Ishikawa (cell line): ENCODE data around the gene GAS6.

ENCODE experiments used
- CEBPB ChIP-seq: IDR thresholded peaks from 2 replicates; pipeline ENCODE4 v1.6.1; 2012
- CREB1 ChIP-seq: IDR thresholded peaks from 2 replicates; pipeline ENCODE4 v1.6.1; 2012; ENCODE audit warnings: low read depth
- EGR1 ChIP-seq: IDR thresholded peaks from 2 replicates; pipeline ENCODE4 v1.6.1; 2012
- EP300 ChIP-seq: IDR thresholded peaks from 2 replicates; pipeline ENCODE4 v1.6.1; 2012; ENCODE audit warnings: borderline replicate concordance
- FOXM1 ChIP-seq: IDR thresholded peaks from 2 replicates; pipeline ENCODE4 v1.6.1; 2012; ENCODE audit warnings: low read depth, borderline replicate concordance
- MAX ChIP-seq: IDR thresholded peaks from 2 replicates; pipeline ENCODE4 v1.6.1; 2012
- NFIC ChIP-seq: IDR thresholded peaks from 2 replicates; pipeline ENCODE4 v1.6.1; 2012
- RAD21 ChIP-seq: IDR thresholded peaks from 2 replicates; pipeline ENCODE4 v1.6.1; 2012; ENCODE audit warnings: low read depth
- REST ChIP-seq: IDR thresholded peaks from 2 replicates; pipeline ENCODE4 v1.6.1; 2012; ENCODE audit warnings: low read depth, mild to moderate bottlenecking
- TAF1 ChIP-seq: IDR thresholded peaks from 2 replicates; pipeline ENCODE4 v1.6.1; 2012; ENCODE audit warnings: low read depth, mild to moderate bottlenecking
- TCF12 ChIP-seq: IDR thresholded peaks from 2 replicates; pipeline ENCODE4 v1.6.1; 2012; ENCODE audit warnings: low read depth
- TEAD4 ChIP-seq: IDR thresholded peaks from 2 replicates; pipeline ENCODE4 v1.6.1; 2012
- USF1 ChIP-seq: IDR thresholded peaks from 2 replicates; pipeline ENCODE4 v1.6.1; 2012
- YY1 ChIP-seq: IDR thresholded peaks from 2 replicates; pipeline ENCODE4 v1.6.1; 2012; ENCODE audit warnings: low read depth
- ZBTB7A ChIP-seq: IDR thresholded peaks from 2 replicates; pipeline ENCODE4 v1.6.1; 2012; ENCODE audit warnings: low read depth

Gene GAS6

GRCh38 chr13:113774177-113775107 is 89.4 kb downstream of the GAS6 start:
- TF ChIP-seq CREB1 (no peak), TAF1 (no peak), RAD21 (no peak), ZBTB7A (no peak), FOXM1 (no peak), EP300 (no peak)

- TF ChIP-seq EP300, result no peak
- TF ChIP-seq NFIC, result no peak
- TF ChIP-seq CREB1, result no peak
- TF ChIP-seq YY1, result no peak
- TF ChIP-seq RAD21, result no peak
- no peak for TF ChIP-seq MAX
- no peak for TF ChIP-seq TCF12
- no peak for TF ChIP-seq USF1
- TF ChIP-seq TEAD4, result no peak
- no peak for TF ChIP-seq ZBTB7A
- TF ChIP-seq FOXM1, result no peak
- no peak for TF ChIP-seq EGR1
These were observed 92.1 kb downstream of the GAS6 start for GRCh38 chr13:113771709-113772331.

- TF ChIP-seq YY1 (no peak), FOXM1 (no peak), REST (no peak), CEBPB (no peak), CREB1 (no peak), MAX (no peak), TCF12 (no peak), ZBTB7A (no peak), RAD21 (no peak), USF1 (no peak), EGR1 (no peak), TEAD4 (no peak), TAF1 (no peak), EP300 (no peak), NFIC (no peak)
These were observed 92.9 kb downstream of the GAS6 start for GRCh38 chr13:113770937-113771336.
